Ovary (tissue), 9 donors: ENCODE data around the gene UBXN6. TPM values are rescaled to one million over a fixed set of nuclear protein-coding genes. Genes with fewer than 3 reads are reported as not detected.

Source experiments
- DNase-seq, 5 donors: peaks; one replicate each; pipeline ENCODE4 v3.0.0-alpha.2; 2019 to 2020
- H3K27ac ChIP-seq, 2 donors: fragments of 200-600 bp; one replicate each; pipeline versions ENCODE4 v1.5.1 to v1.8.0; 2019 to 2022
- H3K27me3 ChIP-seq: fragments of 200-600 bp; one replicate; pipeline ENCODE4 v1.8.0; 2022
- H3K36me3 ChIP-seq: fragments of 200-600 bp; sonication (generic); one replicate; pipeline ENCODE4 v1.5.1; 2019
- H3K4me1 ChIP-seq: one replicate; pipeline ENCODE4 v1.8.1; 2013; ENCODE audit warnings: mild to moderate bottlenecking, moderate library complexity; ENCODE audit not compliant: insufficient read depth
- H3K4me3 ChIP-seq: fragments of 200-600 bp; sonication (generic); one replicate; pipeline ENCODE4 v1.5.1; 2017
- H3K9me3 ChIP-seq, 2 donors: fragments of 200-600 bp in 1 of 2; sonication (generic) in 1 of 2; one replicate each; pipeline versions ENCODE4 v1.5.1 to v1.8.1; 2013 to 2019; ENCODE audit warnings: mild to moderate bottlenecking in 1 of 2, moderate library complexity in 1 of 2
- EP300 ChIP-seq: sonication (generic); formaldehyde crosslinking; IDR thresholded peaks from one replicate; pipeline ENCODE4 v1.6.1; 2017; ENCODE audit warnings: antibody characterized with exemption
- POLR2A ChIP-seq: fragments of 450-650 bp; IDR thresholded peaks from one replicate; pipeline ENCODE4 v1.6.1; 2017; ENCODE audit warnings: antibody characterized with exemption, mild to moderate bottlenecking, moderate library complexity
- WGBS, 3 donors: extraction: QIAGEN DNeasy Blood & Tissue Kit in 1 of 3; methylation state at CpG; one replicate each; pipeline versions ENCODE4 v1.1.5 to v1.1.7; 2013 to 2017; 5-methylcytosine and 5-hydroxymethylcytosine counted together
- intact Hi-C, 4 donors: fragments of 100-400 bp; cut with DNase I; formaldehyde crosslinking; loops; one replicate each; pipeline versions ENCODE4 v1.11.0 to v1.15.1; 2022 to 2023
- polyA plus RNA-seq, 2 donors: library from polyadenylated mRNA; stranded (reverse); fragments of 200-250 nt in 1 of 2; fragments of 350-450 nt in 1 of 2; fragmentation: Illumina TruSeq in 1 of 2; extraction: RNeasy Lipid Tissue Mini Kit (QIAGEN cat#74804) in 1 of 2; gene quantifications; one replicate each; pipeline ENCODE4 v1.2.3, GENCODE V29; 2013 to 2014
- total RNA-seq, 7 donors: library from RNA; depleted of rRNA in 2 of 7; stranded (reverse); fragments of >200 nt in 2 of 7; fragmentation: NEBNext Ultra II Directional in 3 of 7; extraction: Animal tissue kit (Norgen Biotek cat#: 25700) in 3 of 7; gene quantifications; one replicate each; pipeline versions ENCODE4 v1.1.0 to v1.2.4, GENCODE V29; 2016 to 2023
- TF ChIP-seq, protein P1 (sequence below), 3 donors: fragments of 450-650 bp in 2 of 3; fragments of 200-600 bp in 1 of 3; IDR thresholded peaks; one replicate each; pipeline versions ENCODE4 v1.5.1 to v1.8.0; 2016 to 2022; ENCODE audit warnings: antibody characterized with exemption in 3 of 3, mild to moderate bottlenecking in 1 of 3
- donor health status: DM: no; HTN: no; CAD: no; lungs with moderate emphysema.
- donor health status: DM: no; HTN: no; CAD: no.
- donor health status: Bipolar disorder and iron deficiency.
- donor health status: DM: yes; HTN: yes; CAD: no.
- donor health status: DM: no; HTN: no; CAD: no.
- donor health status: DM: yes; HTN: yes; CAD: no.

The UBXN6 gene
- total and polyA plus RNA-seq, 9 donors: 19.3 to 170 (median 133) TPM

DNA sequence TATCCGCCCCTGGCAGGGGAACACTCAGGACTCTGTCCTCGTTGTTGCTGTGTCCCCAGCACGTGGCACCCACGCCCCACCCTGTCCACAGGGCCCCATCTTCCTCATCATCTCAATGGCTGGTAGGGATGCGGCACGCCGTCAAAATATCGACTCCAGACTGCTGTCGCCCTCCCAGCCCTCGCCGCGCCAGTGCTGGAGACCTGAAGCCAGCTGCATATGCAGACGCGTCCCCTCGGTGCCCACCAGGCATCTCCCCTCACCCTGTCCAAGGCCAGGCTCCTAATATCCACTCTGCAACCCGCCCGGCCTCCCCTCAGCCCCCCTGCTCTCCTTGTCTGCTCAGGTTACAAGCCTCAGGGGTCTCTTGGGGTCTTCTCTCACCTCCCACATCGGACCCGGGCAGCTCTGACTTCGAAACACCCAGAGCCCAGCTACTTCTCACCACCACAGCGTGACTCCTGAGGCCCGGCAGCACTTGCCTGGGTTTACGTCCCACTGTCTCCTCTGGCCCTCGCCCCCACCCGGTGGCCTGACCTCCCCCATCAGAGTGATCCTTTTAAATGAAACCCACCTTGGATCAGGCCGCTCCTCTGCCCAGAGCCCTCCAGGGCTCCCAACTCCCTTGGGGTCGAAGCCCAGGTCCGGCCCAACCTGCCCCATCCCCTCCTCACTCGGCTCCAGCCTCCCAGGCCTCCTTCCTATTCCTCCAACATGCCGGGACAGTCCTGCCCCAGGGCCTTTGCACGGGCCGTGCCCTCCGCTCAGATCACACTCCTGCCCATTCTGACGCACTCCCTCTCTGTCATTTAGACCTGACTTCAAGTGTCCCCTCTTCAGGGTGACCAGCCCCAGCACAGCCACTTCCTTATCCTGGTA is 48.2 kb upstream of the UBXN6 start:
- intact Hi-C loops: no loop called here
- Histone ChIP-seq H3K9me3 (no peaks in the 10 kb centered on the region), H3K36me3 (no peaks in the 10 kb centered on the region), H3K4me1 (peaks cover 9% of the 10 kb centered on the region), H3K4me3 (no peak overlapping the region), H3K27me3 (no peaks in the 10 kb centered on the region), H3K27ac (peak overlapping the region in 1 of 2 donors; percentile 29)
- WGBS, 3 donors: 92 to 96% (median 93%) methylated on average over 34 of the region's 34 CpGs
- peak in 1 of 5 donors; percentile 28 for DNase-seq
- TF ChIP-seq, protein P1, sequence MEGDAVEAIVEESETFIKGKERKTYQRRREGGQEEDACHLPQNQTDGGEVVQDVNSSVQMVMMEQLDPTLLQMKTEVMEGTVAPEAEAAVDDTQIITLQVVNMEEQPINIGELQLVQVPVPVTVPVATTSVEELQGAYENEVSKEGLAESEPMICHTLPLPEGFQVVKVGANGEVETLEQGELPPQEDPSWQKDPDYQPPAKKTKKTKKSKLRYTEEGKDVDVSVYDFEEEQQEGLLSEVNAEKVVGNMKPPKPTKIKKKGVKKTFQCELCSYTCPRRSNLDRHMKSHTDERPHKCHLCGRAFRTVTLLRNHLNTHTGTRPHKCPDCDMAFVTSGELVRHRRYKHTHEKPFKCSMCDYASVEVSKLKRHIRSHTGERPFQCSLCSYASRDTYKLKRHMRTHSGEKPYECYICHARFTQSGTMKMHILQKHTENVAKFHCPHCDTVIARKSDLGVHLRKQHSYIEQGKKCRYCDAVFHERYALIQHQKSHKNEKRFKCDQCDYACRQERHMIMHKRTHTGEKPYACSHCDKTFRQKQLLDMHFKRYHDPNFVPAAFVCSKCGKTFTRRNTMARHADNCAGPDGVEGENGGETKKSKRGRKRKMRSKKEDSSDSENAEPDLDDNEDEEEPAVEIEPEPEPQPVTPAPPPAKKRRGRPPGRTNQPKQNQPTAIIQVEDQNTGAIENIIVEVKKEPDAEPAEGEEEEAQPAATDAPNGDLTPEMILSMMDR (IDR thresholded peaks at IDR 0.05): no peak
- TF ChIP-seq POLR2A: no peak
- no peak for TF ChIP-seq EP300

DNA sequence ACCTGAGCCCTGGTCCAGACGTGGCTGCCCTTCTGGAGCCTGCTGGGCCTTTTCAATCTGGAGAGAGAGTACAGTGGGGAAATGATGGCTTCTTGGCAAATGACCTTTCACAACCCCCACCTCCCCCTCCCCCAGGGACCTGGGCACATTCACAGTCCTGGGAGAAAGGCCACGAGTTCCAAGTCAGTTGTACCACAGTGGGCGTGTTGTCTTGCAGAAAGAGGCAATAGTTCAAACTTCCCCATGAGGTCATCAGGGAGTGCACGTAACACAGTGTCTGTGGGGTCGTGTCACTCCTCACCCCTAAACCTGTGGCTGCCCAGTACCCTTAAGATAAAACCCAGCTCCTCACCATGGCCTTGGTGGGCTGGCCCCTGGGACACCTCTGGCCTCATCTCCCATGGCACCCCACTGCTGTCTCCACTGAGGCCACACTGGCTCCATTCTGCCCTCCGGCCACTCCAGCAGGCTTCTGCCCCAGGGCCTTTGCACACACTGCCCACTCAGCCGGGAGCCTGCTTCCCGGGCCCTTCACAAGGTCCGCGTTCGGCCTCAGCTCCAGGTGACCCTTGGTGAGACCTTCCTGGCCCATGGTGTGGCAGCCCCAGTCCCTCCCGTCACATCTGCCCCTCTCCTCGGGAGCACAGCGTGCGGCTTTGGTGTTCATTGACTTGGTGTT is 47.4 kb upstream of the UBXN6 start:
- no peaks in the 10 kb centered on the region for H3K9me3 ChIP-seq
- TF ChIP-seq EP300 (no peak), POLR2A (no peak)
- TF ChIP-seq, protein P1 (IDR thresholded peaks at IDR 0.05): no peak
- intact Hi-C loops: no loop called here
- peaks cover 9% of the 10 kb centered on the region for H3K4me1 ChIP-seq
- no peaks in the 10 kb centered on the region for H3K27me3 ChIP-seq
- DNase-seq: peak in 1 of 5 donors; percentile 15
- peak overlapping the region in 1 of 2 donors; percentile 26 for H3K27ac ChIP-seq
- no peaks in the 10 kb centered on the region for H3K36me3 ChIP-seq
- H3K4me3 ChIP-seq: no peak overlapping the region
- WGBS, 3 donors: 75 to 86% (median 81%) methylated on average over 13 to 15 of the region's 15 CpGs

DNA sequence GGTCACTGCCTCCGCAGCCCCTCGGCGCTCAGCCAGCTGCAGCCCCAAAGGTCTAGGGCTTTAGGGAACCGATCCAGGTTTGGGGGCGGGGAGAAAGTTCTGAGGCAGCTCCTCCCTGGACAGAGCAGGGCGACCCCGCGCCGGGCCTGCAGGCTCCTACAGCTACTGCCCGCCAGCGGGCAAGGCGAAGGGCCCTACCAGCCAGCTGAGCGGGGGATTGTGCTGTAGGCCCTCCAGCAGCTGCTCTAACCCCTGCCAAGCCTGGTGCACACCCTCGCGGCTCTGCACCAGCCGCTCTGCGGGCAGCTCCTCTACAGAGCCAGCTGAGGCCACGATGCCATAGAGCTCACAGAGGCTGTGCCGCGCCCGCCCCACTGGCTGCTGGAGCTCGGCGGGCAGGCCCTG is 46.7 kb upstream of the UBXN6 start:
- H3K27ac ChIP-seq: peak overlapping the region in 1 of 2 donors; percentile 26
- WGBS, 3 donors: 28 to 55% (median 38%) methylated on average over 13 to 23 of the region's 23 CpGs
- TF ChIP-seq EP300 (no peak), POLR2A (no peak)
- TF ChIP-seq, protein P1 (IDR thresholded peaks at IDR 0.05): no peak
- H3K4me1 ChIP-seq: peaks cover 9% of the 10 kb centered on the region
- intact Hi-C loops: no loop called here
- no peaks in the 10 kb centered on the region for H3K27me3 ChIP-seq
- no peaks in the 10 kb centered on the region for H3K9me3 ChIP-seq
- H3K4me3 ChIP-seq: no peak overlapping the region
- H3K36me3 ChIP-seq: no peaks in the 10 kb centered on the region
- DNase-seq: peak in 4 of 5 donors; percentile 57 to 79 (median 70)

DNA sequence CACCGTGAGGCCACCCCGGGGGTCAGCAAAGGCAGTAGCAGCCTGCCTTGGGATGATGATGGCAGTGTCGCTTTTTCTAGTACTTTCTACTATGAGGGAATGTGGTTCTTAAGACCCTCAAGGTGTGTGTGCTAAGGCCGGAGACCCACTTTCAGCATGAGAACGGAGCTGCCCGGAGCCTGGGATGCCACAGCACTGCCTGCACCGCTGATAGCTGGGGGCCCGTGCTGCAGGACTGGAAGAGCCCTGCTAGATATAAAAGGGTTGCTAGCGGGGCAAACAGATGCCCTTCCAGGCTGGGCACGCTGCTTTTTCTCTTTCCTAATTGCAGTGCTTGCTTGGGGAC is 46.2 kb upstream of the UBXN6 start:
- no peak overlapping the region for H3K27ac ChIP-seq
- H3K4me1 ChIP-seq: peaks cover 9% of the 10 kb centered on the region
- intact Hi-C loops: no loop called here
- H3K36me3 ChIP-seq: no peaks in the 10 kb centered on the region
- DNase-seq: no peak
- 52 to 70% (median 54%) methylated on average over 10 of the region's 10 CpGs for WGBS, 3 donors
- H3K27me3 ChIP-seq: no peaks in the 10 kb centered on the region
- TF ChIP-seq, protein P1 (IDR thresholded peaks at IDR 0.05): no peak
- no peak for TF ChIP-seq EP300
- TF ChIP-seq POLR2A: no peak
- H3K9me3 ChIP-seq: no peaks in the 10 kb centered on the region
- H3K4me3 ChIP-seq: no peak overlapping the region
